Activated naive CD4-positive, alpha-beta T cell treated with anti-CD3 and anti-CD28 coated beads, Interleukin-2, amount 10 ng/mL, durations not matched to agents 7 days and 5 days (primary cell): Measurements from ENCODE around the gene SPECC1.
"Not testable (repeated sequence)": the region's sequence is repeated elsewhere in the genome, so short reads cannot be mapped to it uniquely, and the experiment has no call there.

Experiments
- CTCF ChIA-PET: fragments of 350-600 bp; sonication (Branson Sonifier 250); formaldehyde crosslinking; loops from one replicate; lab custom pipeline; 2021; ENCODE audit warnings: antibody characterized with exemption; lab: Charles Lee
- DNase-seq: peaks from one replicate; pipeline ENCODE4 v3.0.0-alpha.2; 2020
- H3K27ac Mint-ChIP-seq: one replicate; pipeline ENCODE4 v1.8.0; 2021; ENCODE audit warnings: mild to moderate bottlenecking, moderate library complexity, mixed read lengths
- H3K27me3 Mint-ChIP-seq: one replicate; pipeline ENCODE4 v1.8.0; 2021; ENCODE audit warnings: mild to moderate bottlenecking, mixed read lengths
- H3K36me3 Mint-ChIP-seq: one replicate; pipeline ENCODE4 v1.8.0; 2021; ENCODE audit warnings: mixed read lengths
- H3K4me1 Mint-ChIP-seq: one replicate; pipeline ENCODE4 v1.8.0; 2021; ENCODE audit warnings: mixed read lengths
- H3K4me3 Mint-ChIP-seq: one replicate; pipeline ENCODE4 v1.8.0; 2021; ENCODE audit warnings: mild to moderate bottlenecking, moderate library complexity, mixed read lengths
- H3K9me3 Mint-ChIP-seq: one replicate; pipeline ENCODE4 v1.8.0; 2021; ENCODE audit warnings: mixed read lengths

SPECC1 gene

GRCh38 chr17:20086416-20087076 lies 77.4 kb downstream of the SPECC1 start:
- Mint-ChIP-seq H3K36me3 (no peaks in the 10 kb centered on the region), H3K9me3 (no peaks in the 10 kb centered on the region), H3K4me1 (peaks cover 20% of the 10 kb centered on the region), H3K4me3 (no peak overlapping the region), H3K27ac (no peak overlapping the region), H3K27me3 (peaks cover 13% of the 10 kb centered on the region)
- DNase-seq: no peak
- CTCF ChIA-PET: no interaction called here

DNA sequence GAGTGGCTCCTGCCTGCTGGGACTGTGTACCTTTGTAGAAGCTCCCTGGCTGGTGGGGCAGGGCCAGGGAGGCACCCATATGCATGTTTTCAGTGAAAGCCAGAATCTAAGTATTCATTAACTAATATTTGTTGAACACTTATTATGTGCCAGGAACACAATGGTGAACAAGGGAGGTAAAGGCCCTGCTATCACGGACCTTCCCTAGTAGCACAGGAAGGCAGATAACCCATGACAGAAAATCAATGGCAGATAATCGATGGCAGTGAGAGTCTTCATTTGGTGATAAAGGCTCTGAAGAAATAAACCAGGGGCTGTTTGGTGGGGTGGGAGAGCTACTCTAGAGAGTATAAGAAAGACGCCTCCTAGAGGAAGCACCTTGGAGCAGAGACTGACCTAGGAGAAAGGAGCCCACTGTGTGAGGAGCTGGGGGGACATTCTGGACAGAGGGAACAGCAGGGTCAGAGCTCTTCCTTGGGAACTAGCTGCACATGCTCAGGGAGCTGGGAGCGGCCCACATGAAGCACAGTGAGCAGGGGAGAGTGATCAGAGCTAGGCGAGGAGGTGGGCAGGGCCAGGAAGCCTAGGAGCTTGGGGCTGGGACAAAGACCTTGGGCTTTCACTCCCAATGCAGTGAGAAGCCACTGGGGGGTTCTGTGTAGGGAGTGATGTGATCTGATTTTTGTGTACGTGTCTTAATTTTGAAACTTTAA lies 78.5 kb downstream of the SPECC1 start:
- peaks cover 20% of the 10 kb centered on the region for H3K4me1 Mint-ChIP-seq

DNA sequence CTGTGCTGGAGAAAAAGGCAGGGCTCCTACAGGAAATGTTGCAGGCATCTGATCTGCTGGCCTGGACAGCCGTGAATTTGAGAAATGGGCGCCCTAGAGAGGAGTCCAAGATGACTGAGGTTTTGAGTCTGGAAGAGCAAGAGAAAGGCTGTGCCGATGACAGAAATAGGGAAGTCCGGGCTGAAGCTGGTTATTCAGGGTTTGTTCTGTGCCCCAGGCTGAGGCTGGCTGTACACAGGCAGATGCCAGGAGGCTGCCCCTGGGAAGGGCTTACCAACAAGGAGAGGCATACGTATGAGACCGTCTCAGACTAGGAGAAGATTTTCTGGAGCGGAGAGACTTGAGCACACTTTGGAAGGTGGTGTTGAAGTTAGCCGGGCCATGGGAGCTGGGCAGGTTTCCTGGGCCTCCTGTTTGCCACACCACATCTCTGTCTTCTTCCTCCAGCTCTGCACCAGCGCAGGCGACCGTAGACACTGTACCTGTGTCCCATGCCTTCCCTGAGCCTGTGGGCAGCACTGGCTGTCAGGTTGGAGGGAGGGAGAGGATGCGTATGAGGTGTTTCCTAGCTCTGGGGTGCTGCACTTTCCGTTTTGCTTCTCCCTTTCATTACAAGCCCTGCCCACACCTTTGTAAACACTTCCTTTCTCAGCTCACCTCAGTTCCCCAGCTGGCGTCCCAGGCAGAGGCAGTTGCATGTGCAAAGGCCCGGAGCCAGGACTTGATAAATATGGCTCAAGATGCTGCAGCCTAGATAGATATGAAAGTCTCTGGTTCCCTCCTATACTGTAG lies 80.8 kb downstream of the SPECC1 start:
- no peaks in the 10 kb centered on the region for H3K36me3 Mint-ChIP-seq

More for the DNA sequence above, 78.5 kb downstream of the SPECC1 start:
- H3K27me3 Mint-ChIP-seq: peaks cover 8% of the 10 kb centered on the region
- no peak for DNase-seq
- H3K36me3 Mint-ChIP-seq: no peaks in the 10 kb centered on the region
- CTCF ChIA-PET: no interaction called here
- H3K27ac Mint-ChIP-seq: no peak overlapping the region
- no peak overlapping the region for H3K4me3 Mint-ChIP-seq
- no peaks in the 10 kb centered on the region for H3K9me3 Mint-ChIP-seq

DNA sequence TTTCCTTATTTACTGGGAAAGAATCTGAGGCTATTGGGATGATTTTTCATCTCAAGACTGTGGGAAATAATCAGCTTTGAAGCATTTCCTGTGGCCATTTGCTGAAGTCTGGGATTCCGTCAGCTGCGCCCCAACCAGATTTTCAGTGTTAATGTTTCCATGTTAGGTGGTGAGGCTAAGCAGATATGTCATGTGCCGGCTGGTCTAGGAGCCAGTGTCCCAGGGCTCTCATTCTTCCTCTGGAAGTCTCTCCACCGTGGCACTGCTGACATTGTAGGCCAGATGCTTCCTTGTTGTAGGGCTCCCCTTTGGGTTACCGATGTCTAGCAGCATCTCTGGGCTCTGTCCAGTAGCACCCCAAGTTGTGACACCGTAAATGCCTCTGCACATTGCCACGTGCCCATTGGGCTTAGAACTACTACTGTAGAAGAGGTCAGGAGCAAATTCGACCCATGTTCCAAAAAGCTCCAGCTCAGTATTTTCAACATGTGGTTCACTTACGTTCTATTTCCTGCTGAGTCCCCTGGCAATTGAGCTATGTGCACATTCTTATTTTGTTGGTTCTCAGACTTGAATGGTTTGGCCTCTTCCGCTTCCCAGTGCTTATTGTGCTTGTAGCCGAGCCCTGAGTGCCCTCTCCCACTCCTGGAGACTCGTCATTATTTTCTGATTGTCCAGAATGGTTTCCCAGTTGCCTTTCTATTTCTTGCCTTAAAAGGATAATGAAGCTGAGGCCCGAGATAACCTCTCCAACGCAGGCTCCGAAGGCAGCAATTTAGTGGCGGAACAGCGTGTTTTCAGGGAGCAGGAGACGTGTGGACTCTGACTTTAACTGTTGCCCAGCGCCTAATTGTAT lies 82.2 kb downstream of the SPECC1 start:
- DNase-seq: no peak
- CTCF ChIA-PET: interaction anchor here (1.1 kb wide), 1 partner anchor 101 kb away, joined by 3 read pairs; no protein-coding TSS in a partner anchor
- peaks cover 12% of the 10 kb centered on the region for H3K27me3 Mint-ChIP-seq
- H3K4me3 Mint-ChIP-seq: no peak overlapping the region
- H3K9me3 Mint-ChIP-seq: no peaks in the 10 kb centered on the region
- H3K4me1 Mint-ChIP-seq: peaks cover 20% of the 10 kb centered on the region
- no peak overlapping the region for H3K27ac Mint-ChIP-seq
- no peaks in the 10 kb centered on the region for H3K36me3 Mint-ChIP-seq

More for the DNA sequence above, 80.8 kb downstream of the SPECC1 start:
- Mint-ChIP-seq H3K4me3 (no peak overlapping the region), H3K27ac (peak overlapping the region; percentile 52), H3K9me3 (no peaks in the 10 kb centered on the region), H3K27me3 (peaks cover 18% of the 10 kb centered on the region), H3K4me1 (peaks cover 20% of the 10 kb centered on the region)
- CTCF ChIA-PET: interaction anchor here (0.6 to 1.1 kb wide), 5 partner anchors 16 to 747 kb away, joined by 3 to 5 read pairs (median 3); no protein-coding TSS in a partner anchor
- DNase-seq: peak; percentile 53

GRCh38 chr17:20092261-20092867 lies 83.2 kb downstream of the SPECC1 start:
- CTCF ChIA-PET: no interaction called here
- Mint-ChIP-seq H3K27me3 (peaks cover 12% of the 10 kb centered on the region), H3K9me3 (no peaks in the 10 kb centered on the region), H3K4me1 (peaks cover 20% of the 10 kb centered on the region), H3K4me3 (no peak overlapping the region), H3K27ac (no peak overlapping the region), H3K36me3 (no peaks in the 10 kb centered on the region)
- DNase-seq: no peak

- Mint-ChIP-seq H3K9me3 (no peaks in the 10 kb centered on the region), H3K4me1 (peaks cover 20% of the 10 kb centered on the region), H3K27ac (no peak overlapping the region), H3K27me3 (peaks cover 9% of the 10 kb centered on the region), H3K36me3 (no peaks in the 10 kb centered on the region), H3K4me3 (no peak overlapping the region)
- no peak for DNase-seq
- CTCF ChIA-PET: no interaction called here
Observed at GRCh38 chr17:20092973-20093626, 83.9 kb downstream of the SPECC1 start.

- H3K4me3 Mint-ChIP-seq: no peak overlapping the region
- DNase-seq: no peak
- H3K27me3 Mint-ChIP-seq: peaks cover 9% of the 10 kb centered on the region
- H3K4me1 Mint-ChIP-seq: peaks cover 14% of the 10 kb centered on the region
- no peak overlapping the region for H3K27ac Mint-ChIP-seq
- no peaks in the 10 kb centered on the region for H3K36me3 Mint-ChIP-seq
- CTCF ChIA-PET: no interaction called here
- no peaks in the 10 kb centered on the region for H3K9me3 Mint-ChIP-seq
Observed at GRCh38 chr17:20094777-20095176, 85.6 kb downstream of the SPECC1 start.

DNA sequence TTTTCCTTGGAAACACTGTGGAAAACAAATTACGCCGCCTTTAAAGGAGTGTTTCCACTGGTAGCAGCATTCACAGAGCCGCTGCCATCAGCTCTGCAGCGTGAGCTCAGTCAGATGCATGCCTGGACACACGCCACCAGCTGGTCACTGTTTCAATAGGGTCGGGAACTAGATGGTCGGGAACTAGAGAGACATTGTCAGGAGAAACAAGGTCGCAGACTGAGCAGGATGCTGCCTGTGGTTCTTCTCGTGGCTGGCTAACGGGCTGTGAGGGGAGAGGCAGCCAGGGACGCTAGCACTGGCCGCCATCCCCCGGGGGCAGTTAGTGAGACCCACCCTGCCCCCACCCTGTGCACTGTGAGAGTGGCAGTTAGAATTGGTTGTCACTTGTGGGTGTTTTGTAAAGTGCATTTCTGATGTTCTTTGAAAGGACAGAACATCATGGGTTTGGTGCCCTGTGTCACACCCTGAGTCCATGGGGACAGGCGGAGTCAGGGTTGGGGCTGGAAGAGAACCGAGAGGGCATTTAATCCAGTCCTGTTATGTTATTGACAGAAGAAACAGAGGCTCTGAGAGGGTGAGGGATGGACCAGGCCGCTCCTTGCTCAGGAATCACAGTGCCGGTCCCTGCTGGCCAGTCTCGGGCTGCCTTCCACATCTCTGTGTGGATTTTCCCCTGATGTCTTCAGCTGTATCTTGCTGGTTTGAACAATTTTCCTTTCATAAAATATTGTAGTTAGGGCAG lies 86.3 kb downstream of the SPECC1 start:
- Mint-ChIP-seq H3K4me3 (no peak overlapping the region), H3K4me1 (peaks cover 7% of the 10 kb centered on the region), H3K27me3 (peaks cover 9% of the 10 kb centered on the region), H3K9me3 (no peaks in the 10 kb centered on the region), H3K27ac (no peak overlapping the region), H3K36me3 (no peaks in the 10 kb centered on the region)
- CTCF ChIA-PET: no interaction called here
- no peak for DNase-seq

DNA sequence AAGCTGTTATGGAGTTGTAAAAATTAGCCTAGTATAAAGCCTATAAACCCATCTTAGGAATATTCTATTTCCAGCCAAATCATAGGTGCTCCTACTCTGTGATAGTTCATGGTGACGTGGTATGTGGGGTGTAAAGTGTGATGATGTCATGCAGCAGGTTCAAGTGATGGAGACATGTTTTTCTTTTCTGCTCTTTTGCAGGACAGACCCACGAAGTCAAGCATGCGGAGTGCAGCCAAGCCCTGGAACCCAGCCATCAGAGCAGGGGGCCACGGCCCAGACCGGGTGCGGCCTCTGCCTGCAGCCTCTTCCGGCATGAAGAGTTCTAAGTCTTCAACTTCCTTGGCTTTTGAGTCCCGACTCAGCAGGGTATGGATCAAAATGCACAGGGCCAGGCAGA lies 87.3 kb downstream of the SPECC1 start:
- Mint-ChIP-seq H3K4me1 (no peaks in the 10 kb centered on the region), H3K27ac (no peak overlapping the region), H3K27me3 (peaks cover 12% of the 10 kb centered on the region), H3K9me3 (no peaks in the 10 kb centered on the region), H3K4me3 (no peak overlapping the region), H3K36me3 (no peaks in the 10 kb centered on the region)
- no peak for DNase-seq
- CTCF ChIA-PET: no interaction called here

DNA sequence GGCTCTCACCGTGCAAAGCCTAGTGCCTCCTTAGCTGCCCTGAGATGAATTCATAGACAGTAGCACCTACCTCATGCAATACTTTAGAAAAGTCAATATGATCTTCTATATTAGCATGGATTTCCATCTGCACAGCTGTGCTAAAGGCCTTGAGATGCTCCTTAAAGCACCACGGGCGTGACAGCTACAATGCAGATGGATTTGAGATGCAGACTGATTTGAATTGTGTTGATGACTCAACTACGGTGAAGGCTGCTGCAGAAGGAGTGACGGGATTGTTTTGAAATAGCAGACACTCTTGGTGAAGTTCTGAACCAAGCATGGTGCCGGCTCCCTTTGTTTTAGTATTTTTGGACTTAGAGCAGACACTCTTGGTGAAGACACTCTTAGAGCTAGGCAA lies 88.2 kb downstream of the SPECC1 start:
- Mint-ChIP-seq H3K4me3 (no peak overlapping the region), H3K27ac (no peak overlapping the region), H3K9me3 (no peaks in the 10 kb centered on the region), H3K36me3 (no peaks in the 10 kb centered on the region), H3K4me1 (no peaks in the 10 kb centered on the region), H3K27me3 (peaks cover 14% of the 10 kb centered on the region)
- CTCF ChIA-PET: no interaction called here
- no peak for DNase-seq

DNA sequence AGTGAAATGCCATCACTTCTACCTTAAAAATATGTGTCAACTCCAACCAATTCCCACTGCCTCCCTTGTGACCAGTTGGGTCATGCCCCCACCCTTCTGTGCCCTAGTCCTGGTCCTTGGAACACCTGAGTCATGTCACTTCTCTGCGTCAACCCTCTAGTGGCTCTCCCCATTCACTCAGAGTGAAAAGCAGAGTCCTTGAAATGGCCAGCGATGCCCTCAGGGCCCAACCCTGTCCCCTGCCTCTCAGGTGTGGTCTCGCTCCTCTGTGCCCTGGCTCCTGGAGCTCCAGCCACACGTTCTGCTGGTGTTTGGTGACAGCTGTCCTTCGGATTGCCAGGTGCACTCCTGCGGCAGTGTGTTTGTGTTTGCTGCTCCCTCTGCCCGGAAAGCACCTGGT lies 89.2 kb downstream of the SPECC1 start:
- Mint-ChIP-seq H3K27me3 (peaks cover 18% of the 10 kb centered on the region), H3K4me3 (no peak overlapping the region), H3K36me3 (no peaks in the 10 kb centered on the region), H3K9me3 (no peaks in the 10 kb centered on the region), H3K4me1 (no peaks in the 10 kb centered on the region), H3K27ac (no peak overlapping the region)
- CTCF ChIA-PET: no interaction called here
- no peak for DNase-seq

DNA sequence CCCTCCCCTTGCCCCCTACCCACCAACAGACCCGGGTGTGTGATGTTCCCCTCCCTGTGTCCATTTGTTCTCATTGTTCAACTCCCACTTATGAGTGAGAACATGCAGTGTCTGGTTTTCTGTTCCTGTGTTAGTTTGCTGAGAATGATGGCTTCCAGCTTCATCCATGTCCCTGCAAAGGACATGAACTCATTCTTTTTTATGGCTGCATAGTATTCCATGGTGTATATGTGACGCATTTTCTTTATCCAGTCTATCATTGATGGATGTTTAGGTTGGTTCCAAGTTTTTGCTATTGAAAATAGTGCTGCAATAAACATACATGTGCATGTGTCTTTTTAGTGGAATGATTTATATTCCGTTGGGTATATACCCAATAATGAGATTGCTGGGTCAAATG lies 91.6 kb downstream of the SPECC1 start:
- H3K4me1 Mint-ChIP-seq, CTCF ChIA-PET, DNase-seq, H3K27ac Mint-ChIP-seq, H3K9me3 Mint-ChIP-seq, H3K36me3 Mint-ChIP-seq, H3K4me3 Mint-ChIP-seq: not testable (repeated sequence)
- peaks cover 25% of the 10 kb centered on the region for H3K27me3 Mint-ChIP-seq
